Activated CD4-positive, alpha-beta T cell treated with anti-CD3 and anti-CD28 coated beads for 24 hours (primary cell): ENCODE results near the gene PPP1R27.
"Not testable (repeated sequence)": the region's sequence is repeated elsewhere in the genome, so short reads cannot be mapped to it uniquely, and the experiment has no call there.

Experiments used
- DNase-seq, 2 donors: peaks; one replicate each; pipeline ENCODE4 v3.0.0-alpha.2; 2020; ENCODE audit warnings: low read depth in 2 of 2

The PPP1R27 gene

DNA sequence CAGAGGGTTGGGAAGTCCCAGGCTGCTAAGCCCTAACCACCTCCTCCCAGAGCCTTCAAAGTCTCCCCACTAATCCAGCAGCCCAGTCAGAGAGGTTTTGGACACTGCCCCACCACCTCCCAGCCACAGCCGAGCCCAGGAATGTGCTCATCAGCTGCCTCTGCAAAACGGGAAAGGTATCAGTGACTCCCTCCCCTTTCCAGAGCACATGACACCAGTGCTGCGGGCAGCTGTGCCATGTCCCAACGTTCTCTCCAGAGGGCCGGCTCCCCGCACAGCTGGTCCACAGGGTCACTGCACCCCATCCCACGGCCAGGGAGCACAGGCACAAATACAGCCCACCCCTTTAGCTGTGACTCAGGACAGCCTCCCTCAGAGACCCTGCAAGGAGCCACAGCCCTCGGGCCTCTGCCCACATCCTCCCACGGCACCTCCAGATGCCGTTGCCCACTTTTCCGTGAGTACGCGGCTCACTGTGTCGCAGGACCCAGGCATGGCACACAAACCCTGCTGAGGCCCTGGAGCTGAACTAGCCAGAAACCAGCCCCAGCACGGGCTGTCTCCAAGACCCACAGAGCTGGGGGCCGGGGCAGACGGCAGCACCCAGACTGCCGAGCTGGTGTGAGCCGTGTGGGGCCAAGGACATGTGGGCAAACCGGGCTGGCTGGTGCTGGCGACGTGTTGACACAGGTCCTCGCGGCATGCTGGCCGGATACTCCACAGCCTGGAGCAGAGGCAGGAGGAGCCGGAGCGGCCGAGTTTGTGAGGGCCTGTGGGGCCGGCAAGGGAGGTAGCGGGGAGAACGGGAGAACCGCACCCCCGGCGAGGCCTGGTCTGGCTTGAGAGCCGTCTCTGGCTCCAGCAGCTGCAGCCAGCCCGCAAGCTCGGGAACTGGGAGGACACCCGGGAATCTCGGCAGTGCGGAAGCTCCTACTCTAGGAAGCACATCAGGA lies 6.3 kb upstream of the PPP1R27 start:
- DNase-seq: no peak

DNA sequence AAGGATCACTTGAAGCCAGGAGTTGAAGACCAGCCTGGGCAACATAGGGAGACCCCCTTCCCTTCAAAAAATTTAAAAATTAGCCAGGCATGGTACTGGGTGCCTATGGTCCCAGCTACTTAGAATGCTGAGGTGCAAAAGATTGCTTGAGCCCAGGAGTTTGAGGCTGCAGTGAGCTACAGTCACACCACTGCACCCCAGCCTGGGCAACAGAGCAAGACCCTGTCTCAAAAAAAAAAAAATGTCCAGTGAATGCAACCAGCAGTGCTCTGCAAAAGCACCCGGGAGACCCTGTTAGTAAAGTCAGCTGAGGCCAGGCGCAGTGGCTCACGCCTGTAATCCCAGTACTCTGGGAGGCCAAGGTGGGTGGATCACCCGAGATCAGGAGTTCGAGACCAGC lies 5.2 kb upstream of the PPP1R27 start:
- DNase-seq: not testable (repeated sequence)

DNA sequence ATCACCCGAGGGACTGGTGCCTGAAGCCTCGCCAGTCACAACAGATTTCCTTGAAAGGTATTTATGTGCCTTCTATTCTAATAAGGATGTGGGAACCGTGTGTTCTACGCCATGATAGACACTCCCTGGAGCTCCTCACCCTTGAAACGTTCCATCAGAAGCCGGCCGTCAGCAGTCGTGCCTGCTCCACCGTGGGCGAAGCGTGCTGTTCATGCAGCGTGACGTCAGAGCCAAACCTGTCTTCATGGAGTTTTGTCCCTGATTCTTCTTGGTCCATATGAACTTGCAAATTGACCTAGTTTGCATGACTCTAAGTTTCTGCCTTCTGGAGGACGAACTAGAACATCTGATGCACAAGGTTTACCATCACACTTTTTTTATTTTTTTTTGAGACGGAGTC lies 4.5 kb upstream of the PPP1R27 start:
- no peak for DNase-seq

DNA sequence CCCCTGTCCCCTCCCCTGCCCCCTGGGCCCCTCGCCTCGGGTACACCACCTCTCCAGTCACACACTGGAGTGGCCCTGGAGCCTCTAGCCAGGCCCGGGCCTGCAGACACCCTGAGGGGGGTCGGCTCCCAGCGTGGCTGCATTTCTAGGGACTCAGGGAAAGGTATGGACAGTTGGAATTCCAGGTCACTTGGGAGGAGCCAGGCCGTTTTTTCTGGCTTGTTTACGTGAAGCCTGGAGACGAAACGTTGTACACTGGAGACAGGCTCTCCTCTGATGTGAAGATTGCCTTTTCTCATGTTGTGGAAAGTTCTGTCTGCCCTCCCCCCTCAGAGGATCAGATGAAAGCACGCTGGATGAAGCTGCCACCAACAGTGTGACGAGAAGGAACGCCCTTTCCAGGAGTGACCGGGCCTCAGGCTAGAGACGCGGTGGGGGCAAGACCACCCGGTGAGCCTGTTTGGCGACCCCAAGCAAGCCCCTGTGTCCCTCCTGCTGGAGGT lies 4.0 kb upstream of the PPP1R27 start:
- no peak for DNase-seq

DNA sequence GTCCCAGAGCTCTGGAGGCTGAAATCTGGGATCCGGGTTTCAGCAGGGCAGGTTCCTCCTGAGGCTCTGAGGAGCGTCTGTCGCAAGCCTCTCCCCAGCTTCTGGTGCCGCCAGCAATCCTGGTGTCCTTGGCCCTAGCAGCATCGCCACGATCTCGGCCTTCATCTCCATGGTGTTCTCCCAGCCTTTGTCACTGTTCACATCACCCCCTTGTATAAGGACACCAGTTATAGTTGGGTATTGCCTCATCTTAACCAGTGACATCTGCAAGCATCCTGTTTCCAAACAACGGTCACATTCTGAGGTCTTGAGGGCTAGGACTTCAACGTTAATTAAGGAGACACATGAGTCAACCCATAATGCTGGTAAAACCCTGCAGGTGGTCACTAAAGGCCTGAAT lies 2.8 kb upstream of the PPP1R27 start:
- DNase-seq: no peak

DNA sequence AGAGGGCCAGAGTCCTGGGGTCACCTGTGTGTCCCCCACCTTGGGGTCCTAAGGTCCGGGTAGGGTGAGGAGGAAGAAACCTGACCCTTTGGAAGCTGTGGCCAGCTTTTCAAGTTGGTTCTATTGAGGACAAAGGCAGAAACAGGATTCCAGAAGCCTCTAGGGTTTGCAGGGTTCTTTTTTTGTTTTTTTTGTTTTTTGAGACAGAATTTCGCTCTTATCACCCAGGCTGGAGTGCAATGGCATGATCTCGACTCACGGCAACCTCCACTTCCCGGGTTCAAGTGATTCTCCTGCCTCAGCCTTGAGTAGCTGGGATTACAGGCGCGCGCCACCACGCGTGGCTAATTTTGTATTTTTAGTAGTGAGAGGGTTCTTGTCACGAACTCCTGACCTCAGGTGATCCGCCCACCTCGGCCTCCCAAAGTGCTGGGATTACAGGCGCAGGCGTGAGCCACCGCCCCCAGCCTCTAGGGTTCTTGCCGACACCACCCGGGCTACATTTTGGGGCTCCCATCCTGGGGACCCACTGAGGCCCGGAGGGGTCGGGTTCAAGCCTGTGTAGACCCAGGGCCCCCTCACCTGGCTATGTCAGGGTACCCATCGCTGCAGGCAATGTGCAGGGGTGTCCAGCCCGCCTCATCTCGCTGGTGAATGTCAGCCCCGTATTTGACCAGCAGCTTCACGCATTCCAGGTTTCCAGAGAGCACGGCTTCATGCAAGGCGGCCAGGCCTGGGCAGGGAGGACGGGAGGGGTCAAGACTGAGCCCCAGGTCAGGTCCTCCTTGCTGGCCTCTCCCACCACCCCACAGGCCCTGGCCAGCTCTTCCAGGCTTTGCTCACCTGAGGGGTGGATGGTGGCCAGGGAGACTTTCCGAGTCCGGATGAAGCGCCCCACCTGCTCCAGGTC lies 674 bp downstream of the PPP1R27 start:
- DNase-seq: no peak

DNA sequence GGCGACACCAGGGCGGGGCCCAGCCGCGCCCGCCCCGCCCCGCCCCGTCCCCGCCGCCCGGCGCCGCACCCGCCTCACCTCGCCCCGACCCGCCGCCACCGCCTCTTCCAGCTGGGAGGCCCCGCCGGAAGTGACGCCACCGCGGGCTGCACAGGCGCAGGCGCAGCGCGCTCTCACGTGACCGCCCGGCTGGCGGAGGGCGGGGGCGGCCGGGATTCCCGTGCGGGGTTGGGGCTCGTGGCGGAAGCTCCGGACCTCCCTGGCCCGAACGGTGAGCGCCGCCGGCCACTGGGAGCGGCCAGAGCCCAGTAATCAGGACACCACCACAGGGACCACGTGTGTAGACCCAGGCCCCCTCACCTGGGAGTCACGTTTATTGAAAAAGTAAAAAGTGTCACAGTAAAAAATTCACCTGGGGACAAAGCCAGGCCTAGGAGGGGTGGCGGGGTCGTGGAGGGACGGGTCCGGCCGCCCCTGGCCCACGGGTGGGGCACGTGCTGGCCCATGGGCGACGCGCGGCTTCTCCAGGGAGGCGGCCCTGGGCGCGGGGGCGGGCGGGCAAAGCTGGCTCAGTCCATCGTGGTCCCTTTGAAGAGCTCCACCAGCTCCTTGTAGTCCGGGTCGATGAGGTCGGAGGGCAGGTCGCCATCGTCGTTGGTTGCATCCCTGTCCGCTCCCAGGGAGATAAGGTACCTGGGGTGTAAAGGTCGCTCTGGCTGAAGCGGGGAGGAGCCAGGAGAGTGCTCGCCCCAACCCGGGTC lies 1.5 kb downstream of the PPP1R27 start, which contains the start of gene MCRIP1:
TSS of gene MCRIP1 (minus strand) at position 132 of the 761 bp plus-strand sequence. CDS start 8,785 bp downstream, outside the sequence.
- DNase-seq: peak; percentile 93 to 96

DNA sequence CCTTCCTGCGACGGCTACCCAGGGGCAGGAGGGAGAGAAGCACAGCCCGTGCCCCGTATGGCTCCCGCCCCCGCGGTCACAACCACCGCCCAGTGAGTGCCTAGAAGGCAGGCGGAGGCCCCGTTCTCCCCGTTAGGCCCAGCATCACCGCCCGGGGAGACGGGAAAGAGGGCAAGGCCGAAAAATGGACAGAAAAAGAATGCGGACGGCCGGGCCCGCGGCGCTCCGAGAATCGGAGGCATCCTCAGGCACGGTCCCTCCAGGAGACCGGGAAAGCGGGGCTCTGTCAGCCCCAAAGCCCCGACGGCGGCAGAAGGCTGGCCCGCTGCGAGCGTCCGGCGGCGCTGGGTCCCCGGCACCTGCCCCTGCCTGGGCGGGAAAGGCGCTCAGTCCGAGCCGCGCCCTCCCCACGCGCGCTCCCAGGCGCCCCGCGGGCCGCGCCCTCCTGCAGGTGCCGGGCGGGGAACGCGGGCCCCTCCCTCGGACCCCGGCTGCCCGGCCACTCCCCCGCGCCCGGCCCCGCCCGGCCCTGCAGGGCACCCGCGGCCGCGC lies 2.2 kb downstream of the PPP1R27 start:
- peak; percentile 29 to 37 for DNase-seq

DNA sequence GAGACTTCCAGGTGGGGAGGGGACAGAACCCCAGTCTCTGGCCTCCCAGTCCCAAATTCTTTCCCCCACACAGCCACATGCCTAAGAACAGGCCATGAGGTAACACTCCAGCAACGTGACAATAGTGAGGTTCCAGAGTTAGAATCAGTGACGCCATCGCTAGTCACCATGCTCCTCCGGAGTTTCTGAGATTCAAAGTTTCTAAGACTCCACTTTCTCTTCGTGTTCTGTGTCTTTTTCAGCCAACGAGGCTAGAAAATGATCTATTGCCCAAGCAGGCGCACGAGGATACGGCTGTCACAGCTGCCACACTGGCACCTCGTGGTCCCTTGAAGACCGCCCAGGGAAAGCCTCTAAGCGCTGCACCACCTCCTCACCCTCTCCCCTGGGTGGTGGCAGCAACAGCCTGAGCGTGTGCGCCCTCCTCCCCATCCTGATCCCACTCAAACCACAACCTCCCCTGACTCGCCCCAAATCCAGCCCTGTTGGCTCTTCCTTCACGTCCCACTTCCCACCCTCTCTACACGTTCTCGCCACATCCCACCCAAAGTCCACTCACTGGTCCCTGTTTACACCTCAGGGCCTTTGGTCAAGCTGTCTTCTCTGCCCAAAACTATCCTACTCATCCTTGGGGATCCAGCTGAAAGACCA lies 2.8 kb downstream of the PPP1R27 start:
- peak; percentile 20 to 26 for DNase-seq

DNA sequence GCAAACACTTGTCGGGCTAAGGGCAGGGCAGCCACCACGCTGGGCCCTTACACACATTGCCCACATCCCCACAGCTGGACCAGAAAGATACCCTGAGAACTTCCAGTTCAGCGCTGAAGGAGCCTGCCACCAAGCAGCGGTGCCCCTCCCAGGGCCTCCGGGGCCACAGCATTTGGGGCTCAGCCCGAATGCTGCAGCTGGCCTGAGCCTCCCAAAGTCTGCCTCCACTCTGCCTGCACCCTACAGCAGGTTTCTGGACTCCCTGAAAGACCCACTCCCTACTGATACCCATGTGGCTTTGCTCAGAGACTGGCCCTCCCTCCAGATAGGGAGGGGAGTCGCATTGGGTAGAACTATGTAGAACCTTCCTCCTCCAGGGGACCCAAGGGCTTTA lies 3.3 kb downstream of the PPP1R27 start:
- DNase-seq: no peak

DNA sequence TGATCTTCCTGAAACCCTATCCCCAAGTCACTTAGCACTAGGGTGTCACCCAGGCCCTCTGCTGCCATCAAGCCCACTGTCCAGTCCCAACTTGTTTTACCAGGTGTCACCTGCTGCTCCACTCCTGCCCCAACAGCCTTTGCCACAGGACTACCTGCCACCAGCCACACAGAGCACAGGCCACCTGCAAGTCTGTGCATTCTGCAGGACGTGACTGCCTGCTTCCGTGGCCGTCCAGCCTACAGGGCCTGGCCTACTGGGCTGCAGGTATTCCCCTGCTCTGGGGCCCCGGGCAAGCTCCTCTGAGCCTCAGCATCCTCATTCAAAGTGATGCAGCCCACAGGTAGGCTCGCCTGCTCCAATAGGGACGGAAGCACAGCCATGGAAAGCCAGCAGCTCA lies 5.0 kb downstream of the PPP1R27 start:
- no peak for DNase-seq

DNA sequence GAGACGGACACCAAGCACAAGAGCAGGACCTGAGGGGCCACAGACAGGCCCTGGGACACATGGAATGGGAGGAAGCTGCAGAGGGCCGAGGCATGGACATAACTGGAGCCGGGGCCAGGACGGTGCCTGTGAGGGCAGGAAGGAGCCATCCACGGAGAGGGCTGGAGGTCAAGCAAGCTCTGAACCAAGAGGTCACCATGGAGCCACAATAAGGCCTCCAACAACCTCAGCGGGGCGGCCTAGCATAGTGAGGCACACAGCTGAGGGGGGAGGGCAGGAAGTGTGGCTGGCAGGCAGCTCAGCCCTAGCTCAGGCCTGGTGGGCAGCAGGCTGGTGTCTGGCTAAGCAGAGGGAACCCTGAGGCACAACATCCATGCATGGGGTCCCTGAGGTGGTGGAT lies 6.2 kb downstream of the PPP1R27 start:
- no peak for DNase-seq

DNA sequence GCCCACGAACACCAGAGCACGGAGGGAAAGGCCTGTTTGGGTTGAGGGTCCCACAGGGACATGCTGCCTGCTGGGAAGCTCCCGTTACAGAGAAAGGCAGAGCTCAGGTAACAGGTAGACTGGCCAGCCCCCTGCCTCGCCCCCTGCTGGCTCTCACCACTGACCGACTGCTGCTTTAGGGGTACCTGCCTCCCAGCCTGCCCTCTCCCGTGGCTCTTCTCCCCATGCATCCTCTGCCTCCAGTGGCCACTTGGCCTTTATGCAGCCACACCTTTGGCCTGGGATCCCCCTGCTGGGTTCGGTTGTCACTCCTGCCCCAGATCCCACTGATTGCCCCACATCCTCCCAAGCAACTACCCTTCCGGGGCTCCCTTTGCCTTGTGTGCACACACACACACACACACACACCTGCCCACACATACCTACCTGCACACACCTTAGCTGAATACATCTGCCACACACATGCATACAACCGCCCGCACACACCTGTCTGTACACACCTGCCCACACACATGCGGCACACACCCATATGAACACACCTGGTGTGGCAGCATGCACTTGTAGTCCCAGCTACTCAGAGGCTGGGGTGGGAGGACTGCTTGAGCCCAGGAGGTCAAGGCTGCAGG lies 8.9 kb downstream of the PPP1R27 start:
- DNase-seq: no peak

DNA sequence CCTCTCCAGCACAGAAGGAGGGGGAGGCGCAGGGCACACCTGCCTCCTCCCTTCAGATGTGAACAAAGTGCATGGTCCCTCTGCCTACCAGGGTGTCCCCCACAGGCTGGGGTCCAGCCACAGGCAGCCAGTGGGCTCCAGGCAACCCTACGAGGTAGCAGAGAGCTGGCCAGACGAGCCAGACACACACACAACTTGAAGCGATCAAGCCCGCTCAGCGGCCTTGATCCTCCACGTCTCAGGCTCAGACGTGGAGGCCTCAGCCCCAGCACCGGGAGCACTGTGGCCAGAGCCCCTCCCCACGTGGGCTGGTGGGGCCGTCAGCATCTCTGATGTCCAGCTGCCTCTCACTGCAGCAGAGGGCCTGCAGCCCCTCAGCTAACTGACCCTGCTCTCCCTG lies 10.3 kb downstream of the PPP1R27 start:
- no peak for DNase-seq

DNA sequence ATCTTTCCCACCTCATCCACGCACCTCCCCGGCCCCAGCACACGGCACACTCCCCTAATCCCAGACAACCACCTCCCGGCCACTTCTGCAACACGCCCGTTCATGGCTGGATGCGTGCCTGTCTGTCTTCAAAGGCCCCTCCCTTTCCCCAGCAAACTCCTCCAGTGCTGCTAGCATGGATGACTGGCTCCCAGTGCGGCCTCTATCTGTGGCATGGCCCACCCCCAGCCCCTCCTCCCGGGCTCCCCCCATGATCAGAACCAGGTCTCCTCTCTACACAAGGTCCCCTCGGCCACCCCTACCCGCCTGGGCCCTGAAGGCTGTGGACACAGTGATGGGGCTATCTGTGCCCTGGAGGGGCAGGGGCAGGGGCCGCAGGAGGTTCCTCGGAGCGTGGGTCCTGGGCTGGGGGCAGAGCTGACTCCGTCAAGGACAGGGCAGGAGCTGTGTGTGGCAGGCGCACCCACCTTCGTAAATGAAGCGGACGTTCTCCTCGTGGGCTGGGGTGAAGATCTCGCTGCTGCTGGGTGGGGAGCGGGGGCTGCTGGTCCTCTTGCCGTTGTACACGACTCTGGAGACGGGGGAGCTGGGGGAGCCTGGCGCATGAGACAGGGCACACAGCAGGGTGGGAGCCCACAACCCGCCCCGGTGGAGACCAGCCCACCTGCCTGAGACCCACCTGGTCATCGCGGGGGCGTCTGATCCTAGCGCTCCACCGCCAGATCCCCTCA lies 10.9 kb downstream of the PPP1R27 start:
- no peak for DNase-seq

DNA sequence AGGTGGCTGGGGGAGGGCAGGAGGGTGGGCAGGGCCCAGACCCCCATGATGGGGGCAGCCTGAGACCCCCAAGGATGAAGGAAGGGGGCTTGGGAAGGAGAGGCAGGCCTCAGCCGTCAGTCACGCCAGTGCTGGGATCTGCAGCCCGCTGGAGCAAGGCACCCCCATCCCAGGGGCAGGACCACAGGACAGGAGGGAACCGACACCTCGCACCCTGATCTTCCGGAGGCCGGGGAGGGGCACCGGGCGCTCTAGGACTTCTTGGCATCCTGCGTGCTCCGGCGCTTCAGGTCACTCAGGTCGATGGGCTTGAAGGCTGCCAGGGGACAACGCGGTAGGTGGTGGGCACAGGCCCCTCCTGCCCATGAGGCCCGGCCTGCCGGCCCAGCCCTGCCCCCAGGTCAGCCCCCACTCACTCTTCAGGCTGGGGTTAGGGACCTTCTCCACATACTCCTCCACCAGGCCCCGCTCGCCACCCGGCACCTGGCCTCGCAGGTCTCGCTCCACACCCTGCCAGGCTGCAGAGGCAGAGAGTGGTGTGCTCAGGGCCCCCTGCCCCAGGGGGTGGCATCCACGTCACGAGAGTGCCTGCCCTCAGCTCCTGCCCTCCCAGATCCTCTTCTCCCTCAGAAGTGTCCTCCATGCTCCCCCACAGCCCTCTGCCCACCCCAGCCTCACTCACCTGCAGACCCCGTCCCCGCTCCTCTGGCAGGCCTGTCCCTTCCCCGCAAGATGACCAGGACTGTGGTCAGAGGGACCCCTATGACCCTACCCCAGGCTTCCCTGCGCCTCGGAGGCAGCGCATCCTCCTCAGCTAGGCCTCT lies 11.6 kb downstream of the PPP1R27 start:
- DNase-seq: no peak

DNA sequence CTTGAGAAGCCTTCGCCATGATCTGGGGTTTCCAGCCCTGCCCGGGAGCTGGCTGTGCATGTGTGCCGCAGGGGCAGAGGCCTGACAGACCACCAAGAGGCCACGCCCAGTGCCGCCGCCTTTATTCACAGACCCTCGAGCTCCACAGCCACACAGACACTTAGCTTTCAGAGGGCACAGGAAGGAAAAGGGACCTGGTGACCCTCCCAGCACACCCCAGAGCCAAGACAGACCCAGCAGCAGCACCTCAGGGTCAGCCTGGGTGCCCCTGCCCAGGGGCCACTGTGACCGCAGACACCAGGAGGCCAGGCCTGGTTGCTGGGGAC lies 12.6 kb downstream of the PPP1R27 start:
- DNase-seq: no peak

DNA sequence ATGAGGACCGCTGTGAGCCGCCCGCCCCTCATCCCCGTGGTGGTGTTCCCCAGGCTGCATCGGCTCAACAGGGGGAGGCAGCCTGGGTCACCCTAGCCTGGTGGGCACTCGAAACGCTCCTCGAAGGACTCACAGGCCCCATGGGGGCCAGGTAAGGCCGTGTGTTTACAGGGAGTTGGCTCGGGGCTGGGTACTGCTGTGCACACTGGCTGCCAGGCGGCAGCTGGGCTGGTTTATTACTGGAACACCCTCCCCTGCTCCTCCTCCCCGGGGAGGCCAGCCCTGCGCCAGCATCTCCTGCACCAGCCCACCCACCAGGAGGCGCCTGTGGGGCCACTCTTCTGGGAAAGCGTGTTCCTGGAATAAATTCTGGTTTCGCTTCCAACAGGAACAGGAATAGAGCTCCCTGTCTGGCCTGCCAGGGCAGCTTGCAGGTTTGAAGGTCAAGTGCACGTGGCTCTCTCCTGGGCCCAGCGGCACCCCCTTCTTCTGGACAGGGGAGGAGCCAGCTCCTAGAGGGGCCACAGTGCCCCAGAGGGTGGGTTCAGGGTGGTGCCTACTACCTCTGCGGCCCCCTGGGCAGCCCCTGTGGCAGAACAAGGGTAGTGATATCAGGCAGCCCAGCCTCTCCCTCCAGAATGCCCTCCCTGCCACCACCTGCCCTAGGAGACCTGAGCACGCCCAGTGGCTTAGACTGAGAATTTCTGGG lies 13.1 kb downstream of the PPP1R27 start:
- no peak for DNase-seq
